HG03139 (cell line): ENCODE measurements around the gene LPP.

ENCODE experiments used
- ATAC-seq: cut with Tn5 transposase; IDR thresholded peaks from one replicate; pipeline ENCODE4 v1.9.1; 2021; ENCODE audit not compliant: unreplicated experiment

LPP gene

GRCh38 chr3:188505911-188506310 is 352.0 kb downstream of the LPP start:
- ATAC-seq, result no peak

- no peak for ATAC-seq
Observed at GRCh38 chr3:188506446-188506845, 352.5 kb downstream of the LPP start.

DNA sequence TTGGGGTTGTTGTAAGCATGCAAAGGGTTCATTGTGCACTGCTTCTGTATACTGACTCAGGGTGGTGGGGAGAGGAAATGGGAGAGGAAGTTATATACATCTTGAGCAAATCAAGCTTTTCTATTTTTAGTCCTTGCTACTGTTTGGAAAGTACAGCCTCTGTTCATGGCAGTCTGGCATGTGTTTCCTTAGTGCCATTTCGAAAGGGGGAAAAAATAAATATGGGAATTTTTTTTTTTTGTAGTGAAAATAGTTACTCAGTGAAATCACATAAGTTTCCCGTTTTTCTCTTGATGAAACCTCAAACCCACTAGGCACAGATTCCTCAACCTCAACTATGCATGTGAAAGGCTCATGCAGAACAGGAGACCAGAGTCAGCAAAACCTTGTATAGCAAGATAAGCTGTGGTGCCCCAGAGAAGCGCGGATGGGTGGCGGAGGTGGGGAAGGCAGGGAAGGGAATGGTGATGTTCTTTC is 353.3 kb downstream of the LPP start:
- ATAC-seq, result no peak

- no peak for ATAC-seq
Observed at GRCh38 chr3:188508454-188508853, 354.5 kb downstream of the LPP start.

- no peak for ATAC-seq
Observed at GRCh38 chr3:188509316-188509715, 355.4 kb downstream of the LPP start.

DNA sequence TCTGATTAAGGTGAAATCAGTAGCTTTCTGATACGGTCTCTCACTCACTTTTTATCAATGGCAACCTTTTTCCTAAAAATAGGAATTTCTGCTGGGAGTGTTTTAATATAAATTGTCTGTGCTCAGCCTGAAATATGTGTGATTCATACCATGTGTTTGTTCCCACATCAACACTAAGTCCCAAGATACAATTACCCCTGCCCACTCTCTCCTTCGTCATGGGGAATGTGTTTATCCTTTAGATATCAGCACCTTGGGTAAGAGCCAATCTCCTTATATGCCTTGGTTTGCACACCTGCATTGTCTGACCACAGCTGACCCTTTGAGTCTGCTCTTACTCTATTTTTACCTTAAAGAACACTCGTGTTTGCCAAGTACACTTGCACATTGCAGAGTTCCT is 356.4 kb downstream of the LPP start:
- ATAC-seq, result no peak

- ATAC-seq, result no peak
Observed at GRCh38 chr3:188513662-188514328, 359.8 kb downstream of the LPP start.

GRCh38 chr3:188516515-188516914 is 362.6 kb downstream of the LPP start:
- ATAC-seq, result no peak

GRCh38 chr3:188518416-188518815 is 364.5 kb downstream of the LPP start:
- ATAC-seq, result no peak

GRCh38 chr3:188518835-188519452 is 365.0 kb downstream of the LPP start:
- no peak for ATAC-seq

GRCh38 chr3:188520466-188520865 is 366.5 kb downstream of the LPP start:
- ATAC-seq, result no peak

GRCh38 chr3:188522115-188522514 is 368.2 kb downstream of the LPP start:
- ATAC-seq, result no peak

GRCh38 chr3:188523291-188523690 is 369.3 kb downstream of the LPP start:
- ATAC-seq, result no peak

GRCh38 chr3:188524052-188524451 is 370.1 kb downstream of the LPP start:
- no peak for ATAC-seq

- ATAC-seq, result no peak
Observed at GRCh38 chr3:188526057-188526456, 372.1 kb downstream of the LPP start.

DNA sequence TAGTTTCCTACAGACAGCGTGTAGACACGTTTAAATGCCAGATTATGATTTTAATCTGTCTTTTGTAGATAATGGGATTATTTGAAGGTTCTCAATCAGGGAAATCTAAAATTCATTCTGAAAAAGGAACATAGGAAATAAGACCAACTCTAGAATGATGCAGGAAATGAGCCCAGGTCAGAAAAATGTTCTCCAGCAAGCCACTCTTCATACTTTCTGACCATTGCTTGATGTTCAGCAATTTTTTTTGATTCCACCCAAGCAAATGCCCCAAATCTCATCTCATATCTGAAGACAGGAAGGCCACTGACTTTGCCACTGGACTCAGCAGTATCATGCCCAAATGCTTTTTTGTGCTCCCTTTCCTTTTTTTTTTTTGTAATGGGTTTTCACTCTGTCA is 373.4 kb downstream of the LPP start:
- ATAC-seq, result no peak

GRCh38 chr3:188528396-188528795 is 374.4 kb downstream of the LPP start:
- ATAC-seq, result no peak

- no peak for ATAC-seq
Observed at GRCh38 chr3:188529228-188529627, 375.3 kb downstream of the LPP start.

GRCh38 chr3:188530226-188530625 is 376.3 kb downstream of the LPP start:
- no peak for ATAC-seq

GRCh38 chr3:188531210-188531609 is 377.3 kb downstream of the LPP start:
- ATAC-seq, result no peak

DNA sequence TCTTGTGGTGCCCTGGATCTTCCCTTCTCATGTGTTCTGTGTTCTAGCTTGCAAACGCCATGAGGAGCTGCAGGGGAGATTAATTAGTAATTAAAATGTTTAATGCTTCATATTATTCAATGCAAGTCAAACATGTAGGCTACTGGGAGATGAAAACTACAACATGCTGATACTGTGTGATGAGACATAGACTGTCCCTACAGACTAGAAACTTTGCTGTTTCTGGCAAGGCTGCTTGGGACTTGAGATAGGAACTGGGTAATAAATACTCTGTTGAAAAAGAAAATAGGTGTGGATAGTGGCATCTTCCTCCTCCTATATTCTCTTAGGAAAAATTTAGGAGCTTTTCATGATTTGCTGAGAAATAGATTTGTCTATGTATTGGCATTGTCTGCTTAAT is 379.2 kb downstream of the LPP start:
- no peak for ATAC-seq

GRCh38 chr3:188533612-188534357 is 379.8 kb downstream of the LPP start:
- no peak for ATAC-seq
